Measurements from ENCODE around the gene PEX3.

DNA sequence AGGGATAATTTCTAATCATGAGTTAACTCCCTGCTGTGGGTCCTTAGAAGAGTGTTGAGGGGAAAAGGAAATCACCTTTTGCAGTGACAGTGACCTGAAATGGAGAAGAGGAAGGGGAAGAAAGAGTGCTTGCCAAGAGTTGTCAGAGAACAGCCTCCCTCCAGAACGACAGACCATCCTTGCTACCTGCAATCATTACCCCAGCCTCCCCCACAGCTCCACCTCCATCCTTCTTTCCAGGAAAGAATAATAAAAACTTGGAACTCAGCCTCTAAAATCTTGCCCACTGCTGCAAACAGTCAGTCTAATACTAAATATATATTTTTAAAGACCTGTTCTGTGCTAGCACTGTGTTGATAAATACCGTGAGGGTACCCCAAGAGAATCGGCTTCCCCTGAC, 89.6 kb downstream of the PEX3 start:
- TF ChIP-seq JUNB (IDR thresholded peaks at IDR 0.05; ENCODE audit: unreplicated experiment) (no peak), POLR2AphosphoS5 (IDR thresholded peaks at IDR 0.05; ENCODE audit: low read depth) (no peak), EZH2 (IDR thresholded peaks at IDR 0.05; ENCODE audit: low read depth, unreplicated experiment) (no peak), CREB1 (CRISPR knock-in tag; IDR thresholded peaks at IDR 0.05; ENCODE audit: low read depth) (no peak), EZH2phosphoT487 (IDR thresholded peaks at IDR 0.05; ENCODE audit: unreplicated experiment) (no peak), STAT1 (IDR thresholded peaks at IDR 0.05; ENCODE audit: unreplicated experiment) (no peak), ZNF331 (CRISPR knock-in tag; IDR thresholded peaks at IDR 0.05; ENCODE audit: low read depth) (no peak), NANOG (IDR thresholded peaks at IDR 0.05; ENCODE audit: borderline replicate concordance) (no peak), ZNF114 (CRISPR knock-in tag; IDR thresholded peaks at IDR 0.05) (no peak)
- TF ChIP-seq, protein P1, sequence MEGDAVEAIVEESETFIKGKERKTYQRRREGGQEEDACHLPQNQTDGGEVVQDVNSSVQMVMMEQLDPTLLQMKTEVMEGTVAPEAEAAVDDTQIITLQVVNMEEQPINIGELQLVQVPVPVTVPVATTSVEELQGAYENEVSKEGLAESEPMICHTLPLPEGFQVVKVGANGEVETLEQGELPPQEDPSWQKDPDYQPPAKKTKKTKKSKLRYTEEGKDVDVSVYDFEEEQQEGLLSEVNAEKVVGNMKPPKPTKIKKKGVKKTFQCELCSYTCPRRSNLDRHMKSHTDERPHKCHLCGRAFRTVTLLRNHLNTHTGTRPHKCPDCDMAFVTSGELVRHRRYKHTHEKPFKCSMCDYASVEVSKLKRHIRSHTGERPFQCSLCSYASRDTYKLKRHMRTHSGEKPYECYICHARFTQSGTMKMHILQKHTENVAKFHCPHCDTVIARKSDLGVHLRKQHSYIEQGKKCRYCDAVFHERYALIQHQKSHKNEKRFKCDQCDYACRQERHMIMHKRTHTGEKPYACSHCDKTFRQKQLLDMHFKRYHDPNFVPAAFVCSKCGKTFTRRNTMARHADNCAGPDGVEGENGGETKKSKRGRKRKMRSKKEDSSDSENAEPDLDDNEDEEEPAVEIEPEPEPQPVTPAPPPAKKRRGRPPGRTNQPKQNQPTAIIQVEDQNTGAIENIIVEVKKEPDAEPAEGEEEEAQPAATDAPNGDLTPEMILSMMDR (conservative IDR thresholded peaks at IDR 0.05; ENCODE audit: low read depth in 2 of 2): no peak
- TF ChIP-seq, protein P2, sequence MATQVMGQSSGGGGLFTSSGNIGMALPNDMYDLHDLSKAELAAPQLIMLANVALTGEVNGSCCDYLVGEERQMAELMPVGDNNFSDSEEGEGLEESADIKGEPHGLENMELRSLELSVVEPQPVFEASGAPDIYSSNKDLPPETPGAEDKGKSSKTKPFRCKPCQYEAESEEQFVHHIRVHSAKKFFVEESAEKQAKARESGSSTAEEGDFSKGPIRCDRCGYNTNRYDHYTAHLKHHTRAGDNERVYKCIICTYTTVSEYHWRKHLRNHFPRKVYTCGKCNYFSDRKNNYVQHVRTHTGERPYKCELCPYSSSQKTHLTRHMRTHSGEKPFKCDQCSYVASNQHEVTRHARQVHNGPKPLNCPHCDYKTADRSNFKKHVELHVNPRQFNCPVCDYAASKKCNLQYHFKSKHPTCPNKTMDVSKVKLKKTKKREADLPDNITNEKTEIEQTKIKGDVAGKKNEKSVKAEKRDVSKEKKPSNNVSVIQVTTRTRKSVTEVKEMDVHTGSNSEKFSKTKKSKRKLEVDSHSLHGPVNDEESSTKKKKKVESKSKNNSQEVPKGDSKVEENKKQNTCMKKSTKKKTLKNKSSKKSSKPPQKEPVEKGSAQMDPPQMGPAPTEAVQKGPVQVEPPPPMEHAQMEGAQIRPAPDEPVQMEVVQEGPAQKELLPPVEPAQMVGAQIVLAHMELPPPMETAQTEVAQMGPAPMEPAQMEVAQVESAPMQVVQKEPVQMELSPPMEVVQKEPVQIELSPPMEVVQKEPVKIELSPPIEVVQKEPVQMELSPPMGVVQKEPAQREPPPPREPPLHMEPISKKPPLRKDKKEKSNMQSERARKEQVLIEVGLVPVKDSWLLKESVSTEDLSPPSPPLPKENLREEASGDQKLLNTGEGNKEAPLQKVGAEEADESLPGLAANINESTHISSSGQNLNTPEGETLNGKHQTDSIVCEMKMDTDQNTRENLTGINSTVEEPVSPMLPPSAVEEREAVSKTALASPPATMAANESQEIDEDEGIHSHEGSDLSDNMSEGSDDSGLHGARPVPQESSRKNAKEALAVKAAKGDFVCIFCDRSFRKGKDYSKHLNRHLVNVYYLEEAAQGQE (IDR thresholded peaks at IDR 0.05; ENCODE audit: unreplicated experiment): no peak
- TF ChIP-seq, protein P3, sequence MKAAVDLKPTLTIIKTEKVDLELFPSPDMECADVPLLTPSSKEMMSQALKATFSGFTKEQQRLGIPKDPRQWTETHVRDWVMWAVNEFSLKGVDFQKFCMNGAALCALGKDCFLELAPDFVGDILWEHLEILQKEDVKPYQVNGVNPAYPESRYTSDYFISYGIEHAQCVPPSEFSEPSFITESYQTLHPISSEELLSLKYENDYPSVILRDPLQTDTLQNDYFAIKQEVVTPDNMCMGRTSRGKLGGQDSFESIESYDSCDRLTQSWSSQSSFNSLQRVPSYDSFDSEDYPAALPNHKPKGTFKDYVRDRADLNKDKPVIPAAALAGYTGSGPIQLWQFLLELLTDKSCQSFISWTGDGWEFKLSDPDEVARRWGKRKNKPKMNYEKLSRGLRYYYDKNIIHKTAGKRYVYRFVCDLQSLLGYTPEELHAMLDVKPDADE (IDR thresholded peaks at IDR 0.05): no peak
- TF ChIP-seq, protein P4, sequence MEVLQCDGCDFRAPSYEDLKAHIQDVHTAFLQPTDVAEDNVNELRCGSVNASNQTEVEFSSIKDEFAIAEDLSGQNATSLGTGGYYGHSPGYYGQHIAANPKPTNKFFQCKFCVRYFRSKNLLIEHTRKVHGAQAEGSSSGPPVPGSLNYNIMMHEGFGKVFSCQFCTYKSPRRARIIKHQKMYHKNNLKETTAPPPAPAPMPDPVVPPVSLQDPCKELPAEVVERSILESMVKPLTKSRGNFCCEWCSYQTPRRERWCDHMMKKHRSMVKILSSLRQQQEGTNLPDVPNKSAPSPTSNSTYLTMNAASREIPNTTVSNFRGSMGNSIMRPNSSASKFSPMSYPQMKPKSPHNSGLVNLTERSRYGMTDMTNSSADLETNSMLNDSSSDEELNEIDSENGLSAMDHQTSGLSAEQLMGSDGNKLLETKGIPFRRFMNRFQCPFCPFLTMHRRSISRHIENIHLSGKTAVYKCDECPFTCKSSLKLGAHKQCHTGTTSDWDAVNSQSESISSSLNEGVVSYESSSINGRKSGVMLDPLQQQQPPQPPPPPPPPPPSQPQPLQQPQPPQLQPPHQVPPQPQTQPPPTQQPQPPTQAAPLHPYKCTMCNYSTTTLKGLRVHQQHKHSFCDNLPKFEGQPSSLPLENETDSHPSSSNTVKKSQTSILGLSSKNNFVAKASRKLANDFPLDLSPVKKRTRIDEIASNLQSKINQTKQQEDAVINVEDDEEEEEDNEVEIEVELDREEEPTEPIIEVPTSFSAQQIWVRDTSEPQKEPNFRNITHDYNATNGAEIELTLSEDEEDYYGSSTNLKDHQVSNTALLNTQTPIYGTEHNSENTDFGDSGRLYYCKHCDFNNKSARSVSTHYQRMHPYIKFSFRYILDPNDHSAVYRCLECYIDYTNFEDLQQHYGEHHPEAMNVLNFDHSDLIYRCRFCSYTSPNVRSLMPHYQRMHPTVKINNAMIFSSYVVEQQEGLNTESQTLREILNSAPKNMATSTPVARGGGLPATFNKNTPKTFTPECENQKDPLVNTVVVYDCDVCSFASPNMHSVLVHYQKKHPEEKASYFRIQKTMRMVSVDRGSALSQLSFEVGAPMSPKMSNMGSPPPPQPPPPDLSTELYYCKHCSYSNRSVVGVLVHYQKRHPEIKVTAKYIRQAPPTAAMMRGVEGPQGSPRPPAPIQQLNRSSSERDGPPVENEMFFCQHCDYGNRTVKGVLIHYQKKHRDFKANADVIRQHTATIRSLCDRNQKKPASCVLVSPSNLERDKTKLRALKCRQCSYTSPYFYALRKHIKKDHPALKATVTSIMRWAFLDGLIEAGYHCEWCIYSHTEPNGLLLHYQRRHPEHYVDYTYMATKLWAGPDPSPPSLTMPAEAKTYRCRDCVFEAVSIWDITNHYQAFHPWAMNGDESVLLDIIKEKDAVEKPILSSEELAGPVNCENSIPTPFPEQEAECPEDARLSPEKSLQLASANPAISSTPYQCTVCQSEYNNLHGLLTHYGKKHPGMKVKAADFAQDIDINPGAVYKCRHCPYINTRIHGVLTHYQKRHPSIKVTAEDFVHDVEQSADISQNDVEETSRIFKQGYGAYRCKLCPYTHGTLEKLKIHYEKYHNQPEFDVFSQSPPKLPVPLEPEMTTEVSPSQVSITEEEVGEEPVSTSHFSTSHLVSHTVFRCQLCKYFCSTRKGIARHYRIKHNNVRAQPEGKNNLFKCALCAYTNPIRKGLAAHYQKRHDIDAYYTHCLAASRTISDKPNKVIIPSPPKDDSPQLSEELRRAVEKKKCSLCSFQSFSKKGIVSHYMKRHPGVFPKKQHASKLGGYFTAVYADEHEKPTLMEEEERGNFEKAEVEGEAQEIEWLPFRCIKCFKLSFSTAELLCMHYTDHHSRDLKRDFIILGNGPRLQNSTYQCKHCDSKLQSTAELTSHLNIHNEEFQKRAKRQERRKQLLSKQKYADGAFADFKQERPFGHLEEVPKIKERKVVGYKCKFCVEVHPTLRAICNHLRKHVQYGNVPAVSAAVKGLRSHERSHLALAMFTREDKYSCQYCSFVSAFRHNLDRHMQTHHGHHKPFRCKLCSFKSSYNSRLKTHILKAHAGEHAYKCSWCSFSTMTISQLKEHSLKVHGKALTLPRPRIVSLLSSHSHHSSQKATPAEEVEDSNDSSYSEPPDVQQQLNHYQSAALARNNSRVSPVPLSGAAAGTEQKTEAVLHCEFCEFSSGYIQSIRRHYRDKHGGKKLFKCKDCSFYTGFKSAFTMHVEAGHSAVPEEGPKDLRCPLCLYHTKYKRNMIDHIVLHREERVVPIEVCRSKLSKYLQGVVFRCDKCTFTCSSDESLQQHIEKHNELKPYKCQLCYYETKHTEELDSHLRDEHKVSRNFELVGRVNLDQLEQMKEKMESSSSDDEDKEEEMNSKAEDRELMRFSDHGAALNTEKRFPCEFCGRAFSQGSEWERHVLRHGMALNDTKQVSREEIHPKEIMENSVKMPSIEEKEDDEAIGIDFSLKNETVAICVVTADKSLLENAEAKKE (CRISPR knock-in tag; IDR thresholded peaks at IDR 0.05): no peak
